PC-9 (cell line): ENCODE results near the gene EPB41L2. TPM values are rescaled to one million over a fixed set of nuclear protein-coding genes. Genes with fewer than 3 reads are reported as not detected.
A peak's percentile ranks its signal among the peaks of the same experiment; 100 is the strongest.

ENCODE experiments used
- BruUV-seq: library from RNA; stranded (reverse); fragments of 400-500 nt; replicated peaks from 2 replicates; lab custom pipeline; 2021; lab: Mats Ljungman, UMichigan
- CTCF ChIA-PET: fragments of 300-600 bp; sonication (Branson Sonifier 250); formaldehyde crosslinking; loops from one replicate; lab custom pipeline; 2022; ENCODE audit warnings: antibody characterized with exemption; lab: Charles Lee
- POLR2A ChIA-PET: fragments of 300-600 bp; sonication (Branson Sonifier 250); formaldehyde crosslinking; loops from one replicate; lab custom pipeline; 2022; ENCODE audit warnings: antibody characterized with exemption; ENCODE audit not compliant: unreplicated experiment; lab: Charles Lee
- DNase-seq, 2 experiments: peaks; one replicate each; pipeline versions ENCODE4 v3.0.0 to v3.0.0-alpha.2; 2015 to 2022; ENCODE audit warnings: mixed read lengths in 1 of 2
- H2AFZ ChIP-seq: fragments of 200-600 bp; sonication (generic); 2 replicates; pipeline ENCODE4 v1.8.1; 2017; ENCODE audit warnings: antibody characterized with exemption
- H3F3A ChIP-seq: fragments of 200-600 bp; sonication (generic); 2 replicates; pipeline ENCODE4 v1.8.1; 2017; ENCODE audit warnings: antibody characterized with exemption, mild to moderate bottlenecking, low read depth; ENCODE audit not compliant: insufficient read depth
- H3K27ac ChIP-seq: fragments of 200-600 bp; sonication (generic); 2 replicates; pipeline ENCODE4 v1.6.1; 2016; ENCODE audit warnings: mixed run types
- H3K27me3 ChIP-seq: fragments of 200-600 bp; sonication (generic); 2 replicates; pipeline ENCODE4 v1.6.1; 2016; ENCODE audit warnings: low read depth, mixed run types; ENCODE audit not compliant: insufficient read depth
- H3K36me3 ChIP-seq: fragments of 200-600 bp; sonication (generic); 2 replicates; pipeline ENCODE4 v1.6.1; 2016; ENCODE audit warnings: low read depth, mixed run types
- H3K4me1 ChIP-seq: fragments of 200-600 bp; sonication (generic); replicated peaks from 2 replicates; pipeline ENCODE4 v1.6.1; 2016; ENCODE audit warnings: mixed run types; ENCODE audit not compliant: insufficient read depth
- H3K4me2 ChIP-seq: fragments of 200-600 bp; sonication (generic); 2 replicates; pipeline ENCODE4 v1.6.1; 2017; ENCODE audit warnings: mixed run types
- H3K4me3 ChIP-seq: fragments of 200-600 bp; sonication (generic); 2 replicates; pipeline ENCODE4 v1.6.1; 2016; ENCODE audit warnings: mixed run types
- H3K79me2 ChIP-seq: fragments of 200-600 bp; sonication (generic); 2 replicates; pipeline ENCODE4 v1.6.1; 2017; ENCODE audit warnings: low read depth, mixed run types
- H3K9me2 ChIP-seq: fragments of 200-600 bp; sonication (generic); 2 replicates; pipeline ENCODE4 v1.8.1; 2017; ENCODE audit warnings: mild to moderate bottlenecking; ENCODE audit not compliant: insufficient read depth
- H3K9me3 ChIP-seq: fragments of 200-600 bp; sonication (generic); 2 replicates; pipeline ENCODE4 v1.8.1; 2016; ENCODE audit warnings: low read depth; ENCODE audit not compliant: insufficient read depth
- H4K20me1 ChIP-seq: fragments of 200-600 bp; sonication (generic); 2 replicates; pipeline ENCODE4 v1.8.1; 2017; ENCODE audit not compliant: insufficient read depth
- CTCF ChIP-seq: fragments of 200-600 bp; sonication (generic); conservative IDR thresholded peaks from 2 replicates; pipeline ENCODE4 v1.6.1; 2017; ENCODE audit warnings: mixed run types, antibody characterized with exemption, mild to moderate bottlenecking, moderate library complexity
- EZH2 ChIP-seq: fragments of 200-600 bp; sonication (generic); IDR thresholded peaks from 2 replicates; pipeline ENCODE4 v1.8.0; 2017; ENCODE audit warnings: antibody characterized with exemption, low read depth
- intact Hi-C: fragments of 100-400 bp; cut with micrococcal nuclease; formaldehyde crosslinking; loops from one replicate; pipeline ENCODE4 v1.10.0; 2022; ENCODE audit not compliant: unreplicated experiment
- total RNA-seq: library from RNA; stranded (reverse); gene quantifications from 2 replicates; pipeline ENCODE4 v1.2.3, GENCODE V29; 2021

EPB41L2 gene
- total RNA-seq, 1 experiment from 2014 or later = 67.4 TPM

DNA sequence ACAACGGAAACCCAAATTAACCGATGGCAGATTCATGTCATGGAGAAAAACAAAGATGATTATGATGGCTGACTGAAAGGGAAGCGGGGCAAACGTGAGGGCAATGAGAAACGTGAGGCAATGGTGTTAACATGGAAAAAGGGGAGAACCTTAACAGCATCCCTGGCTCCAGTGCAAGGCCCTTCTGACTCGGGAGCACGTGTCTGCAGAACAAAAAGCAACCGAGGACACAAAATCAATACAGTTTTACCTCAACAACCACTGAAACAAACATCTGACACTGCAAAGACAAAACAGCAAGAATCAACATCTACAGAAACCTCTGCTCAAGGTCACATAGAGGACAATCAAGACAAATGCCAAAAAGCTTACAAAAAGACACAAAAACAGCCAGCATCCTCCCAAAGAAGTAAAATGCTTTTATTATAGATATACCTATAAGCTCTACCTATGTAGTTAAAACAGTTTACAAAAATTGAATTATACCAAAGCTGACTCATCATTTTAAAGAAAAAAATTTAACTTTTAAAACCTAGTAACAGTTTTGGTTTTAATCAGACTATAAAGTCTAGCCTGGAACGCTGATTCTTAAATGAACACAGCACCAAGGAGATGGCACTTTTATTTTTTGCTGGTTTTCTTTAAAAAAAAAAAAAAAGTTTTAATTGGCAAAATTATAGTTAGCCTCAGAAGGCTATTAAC, 192.7 kb downstream of the EPB41L2 start:
- BruUV-seq = no TSS peak
- H3K9me2 ChIP-seq = no peaks in the 10 kb centered on the region
- no peaks in the 10 kb centered on the region for H4K20me1 ChIP-seq
- no peaks in the 10 kb centered on the region for H3F3A ChIP-seq
- H3K4me1 ChIP-seq = no peaks in the 10 kb centered on the region
- no peaks in the 10 kb centered on the region for H3K79me2 ChIP-seq
- H3K4me3 ChIP-seq = no peak overlapping the region
- no peak for TF ChIP-seq EZH2
- no peak for TF ChIP-seq CTCF
- no peak overlapping the region for H2AFZ ChIP-seq
- H3K27me3 ChIP-seq = no peaks in the 10 kb centered on the region
- no peak overlapping the region for H3K27ac ChIP-seq
- CTCF ChIA-PET = no interaction called here
- H3K9me3 ChIP-seq = no peaks in the 10 kb centered on the region
- intact Hi-C loops = loop anchor here (5.0 to 10.0 kb wide), 2 partner anchors 548 to 826 kb away; no protein-coding TSS in a partner anchor
- no peak overlapping the region for H3K4me2 ChIP-seq
- POLR2A ChIA-PET = no interaction called here
- no peak for DNase-seq
- H3K36me3 ChIP-seq = no peaks in the 10 kb centered on the region

DNA sequence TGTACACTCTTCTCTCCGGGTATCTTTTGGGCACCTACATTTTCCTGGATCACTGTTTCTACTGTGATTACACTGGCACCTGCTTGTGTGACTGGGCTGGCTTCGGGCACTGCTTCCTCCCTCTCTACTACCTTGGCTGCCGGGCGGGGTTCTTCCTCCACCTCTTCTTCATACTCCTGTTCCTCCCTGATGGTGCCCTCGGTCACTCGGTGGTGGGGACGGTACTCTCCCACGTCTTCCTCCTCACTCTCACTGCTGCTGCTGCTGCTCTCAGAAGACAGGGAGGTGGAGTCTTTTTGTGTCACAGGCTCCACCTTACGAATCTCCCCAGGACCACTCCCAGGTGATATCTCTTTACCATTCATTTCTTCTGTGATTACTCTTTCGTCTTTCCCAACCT, 193.4 kb downstream of the EPB41L2 start:
- Histone ChIP-seq H4K20me1 (no peaks in the 10 kb centered on the region), H3K4me3 (no peak overlapping the region), H3K27me3 (no peaks in the 10 kb centered on the region), H3K27ac (no peak overlapping the region), H3K36me3 (no peaks in the 10 kb centered on the region), H3K4me1 (no peaks in the 10 kb centered on the region), H2AFZ (no peak overlapping the region), H3K9me3 (no peaks in the 10 kb centered on the region), H3K4me2 (no peak overlapping the region), H3F3A (no peaks in the 10 kb centered on the region), H3K79me2 (no peaks in the 10 kb centered on the region), H3K9me2 (no peaks in the 10 kb centered on the region)
- no peak for TF ChIP-seq EZH2
- no peak for TF ChIP-seq CTCF
- intact Hi-C loops = loop anchor here (5.0 to 10.0 kb wide), 2 partner anchors 547 to 825 kb away; no protein-coding TSS in a partner anchor
- ChIA-PET POLR2A (no interaction called here), CTCF (no interaction called here)
- DNase-seq = no peak
- BruUV-seq = TSS peak; percentile 98

- Histone ChIP-seq H3K79me2 (no peaks in the 10 kb centered on the region), H3K27ac (no peak overlapping the region), H3K4me3 (no peak overlapping the region), H3K36me3 (no peaks in the 10 kb centered on the region), H3K27me3 (no peaks in the 10 kb centered on the region), H3K9me2 (no peaks in the 10 kb centered on the region), H4K20me1 (no peaks in the 10 kb centered on the region), H2AFZ (no peak overlapping the region), H3K4me1 (no peaks in the 10 kb centered on the region), H3F3A (no peaks in the 10 kb centered on the region), H3K4me2 (no peak overlapping the region), H3K9me3 (no peaks in the 10 kb centered on the region)
- DNase-seq = no peak
- intact Hi-C loops = no loop called here
- POLR2A ChIA-PET = no interaction called here
- no peak for TF ChIP-seq CTCF
- no peak for TF ChIP-seq EZH2
- no TSS peak for BruUV-seq
- CTCF ChIA-PET = no interaction called here
Measured at GRCh38 chr6:130865793-130866192, 197.3 kb downstream of the EPB41L2 start.
